Right hindlimb (tissue), 1 donor: ENCODE data around the gene CPNE2.
"Not testable (repeated sequence)": the region's sequence is repeated elsewhere in the genome, so short reads cannot be mapped to it uniquely, and the experiment has no call there.

Source experiments
- DNase-seq: peaks from one replicate; pipeline ENCODE4 v3.0.0-alpha.2; 2018

CPNE2 gene

DNA sequence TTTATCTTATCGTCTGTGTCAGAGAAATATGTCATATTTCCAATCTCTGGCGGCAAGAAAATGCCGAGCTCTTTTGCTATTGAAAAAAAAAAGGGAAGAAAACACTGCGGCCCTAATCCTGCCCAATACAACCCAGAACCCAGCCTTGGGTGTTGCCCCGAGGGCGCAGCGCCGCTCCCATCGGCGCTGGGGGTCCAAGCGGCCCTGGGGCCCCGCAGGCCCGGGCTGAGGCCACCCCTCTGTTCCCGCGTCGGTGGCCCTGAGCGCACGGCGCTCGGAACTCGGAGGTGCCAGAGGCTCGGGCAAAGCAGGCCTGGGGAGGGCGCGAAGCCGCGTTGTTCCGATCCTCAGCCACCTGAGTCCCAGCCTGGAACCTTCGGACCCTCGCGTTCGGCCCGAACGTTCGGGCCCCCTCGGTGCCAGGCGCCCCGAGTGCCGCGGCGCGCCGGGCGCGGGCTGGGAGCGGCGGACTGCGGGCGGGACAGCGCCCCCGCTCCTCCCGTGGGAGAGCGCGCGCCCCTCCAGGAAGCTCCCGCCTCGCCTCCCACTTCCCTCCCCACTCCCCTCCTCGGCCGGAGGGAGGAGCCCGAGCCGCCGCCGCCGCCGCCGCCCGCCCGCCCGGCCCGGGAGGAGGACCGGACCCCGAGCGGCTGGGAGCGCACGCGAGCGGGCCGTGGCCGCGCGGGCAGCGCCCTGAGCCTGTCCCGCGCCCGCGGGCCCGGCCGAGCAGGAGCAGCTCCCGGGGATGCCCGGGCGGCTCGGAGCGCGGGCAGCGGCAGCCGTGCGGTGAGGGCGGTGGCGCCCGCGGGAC, at the start of gene CPNE2:
Gene CPNE2, plus strand, starts transcription at position 609 of the 811 bp plus-strand sequence. CDS start 18,160 bp downstream, outside the sequence.
- peak; percentile 80 for DNase-seq

DNA sequence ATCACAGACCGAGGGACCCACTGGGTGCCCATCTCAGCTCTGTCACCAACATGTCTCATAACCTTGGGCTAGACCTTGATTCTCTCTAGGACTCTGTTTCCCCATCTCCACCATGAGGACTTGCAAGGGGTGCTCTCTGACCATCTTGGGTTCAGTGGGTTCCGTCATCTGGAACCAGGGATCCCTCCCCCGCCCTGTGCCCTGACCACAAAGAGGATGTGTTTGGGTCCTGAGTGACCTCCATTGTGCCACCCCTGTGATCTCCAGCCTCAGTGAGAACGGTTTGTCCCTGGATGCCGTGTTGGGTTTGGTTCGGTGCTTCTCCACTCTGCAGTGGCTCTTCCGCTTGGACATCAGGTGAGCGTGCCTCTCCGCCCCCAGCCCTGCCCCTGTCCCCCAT, 49.1 kb upstream of the CPNE2 start:
- no peak for DNase-seq

DNA sequence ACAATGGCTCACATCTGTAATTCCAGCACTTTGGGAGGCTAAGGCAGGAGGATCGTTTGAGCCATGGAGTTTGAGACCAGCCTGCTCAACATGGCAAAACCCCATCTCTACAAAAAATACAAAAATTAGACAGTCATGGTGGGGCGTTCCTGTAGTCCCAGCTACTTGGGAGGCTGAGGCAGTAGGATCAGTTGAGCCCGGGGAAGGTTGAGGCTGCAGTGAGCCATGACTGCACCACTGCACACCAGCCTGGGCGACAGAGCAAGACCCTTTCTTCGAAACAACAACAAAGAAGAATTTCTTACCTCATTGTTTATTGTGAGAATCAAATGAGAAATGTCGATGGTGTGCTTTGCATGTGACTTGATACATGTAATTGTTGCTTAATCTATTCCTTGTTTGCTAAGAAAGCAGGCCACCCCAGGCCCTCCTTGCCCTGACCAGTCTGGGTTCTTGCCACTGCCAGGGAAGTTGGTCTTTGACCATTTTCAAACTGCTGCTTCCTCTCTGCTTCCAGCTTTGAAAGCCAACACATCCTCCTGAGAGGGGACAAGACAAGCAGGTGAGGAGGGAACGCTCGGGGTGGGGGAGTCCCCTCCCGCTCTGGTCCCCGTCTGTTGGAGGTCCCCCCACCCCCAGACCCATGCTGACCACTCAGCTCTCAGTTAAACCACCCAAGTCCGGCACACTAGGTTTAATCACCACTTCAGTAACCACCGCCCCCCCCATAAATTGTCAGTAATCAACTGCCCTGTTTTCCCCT, 47.3 kb upstream of the CPNE2 start:
- DNase-seq: no peak

DNA sequence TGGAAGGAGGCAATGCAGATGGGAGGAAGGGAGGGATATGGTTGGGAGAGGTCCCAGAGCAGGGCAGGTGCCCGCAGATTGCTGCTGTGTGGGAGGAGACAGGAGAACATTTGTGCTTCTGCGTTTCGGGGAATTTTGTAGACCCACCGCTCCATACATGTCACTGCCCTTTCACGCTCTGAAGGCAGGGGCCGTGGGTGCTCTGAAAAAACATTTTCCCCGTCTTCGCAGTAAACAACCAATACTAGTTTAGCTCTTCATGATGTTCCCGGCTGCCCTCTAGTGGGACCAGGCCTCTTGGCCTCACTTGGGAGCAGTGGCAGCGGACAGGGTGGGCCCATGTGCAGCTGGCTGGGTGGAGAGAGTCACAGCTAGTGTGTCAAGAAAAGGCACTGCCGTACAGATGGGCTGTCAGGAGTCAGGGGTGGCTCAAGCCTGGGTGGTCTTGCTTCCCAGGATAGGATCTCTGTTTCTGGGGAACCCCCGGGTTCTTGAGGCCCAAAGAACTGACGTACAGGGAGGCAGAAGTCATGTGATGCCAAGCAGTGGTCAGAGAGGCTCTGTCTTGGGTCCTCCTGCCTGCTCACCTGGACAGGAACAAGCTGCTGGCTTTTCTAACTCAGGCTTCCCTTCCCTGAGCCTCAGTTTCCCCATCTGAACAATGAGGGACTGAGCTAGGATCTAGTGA, 46.5 kb upstream of the CPNE2 start:
- DNase-seq: peak; percentile 81

DNA sequence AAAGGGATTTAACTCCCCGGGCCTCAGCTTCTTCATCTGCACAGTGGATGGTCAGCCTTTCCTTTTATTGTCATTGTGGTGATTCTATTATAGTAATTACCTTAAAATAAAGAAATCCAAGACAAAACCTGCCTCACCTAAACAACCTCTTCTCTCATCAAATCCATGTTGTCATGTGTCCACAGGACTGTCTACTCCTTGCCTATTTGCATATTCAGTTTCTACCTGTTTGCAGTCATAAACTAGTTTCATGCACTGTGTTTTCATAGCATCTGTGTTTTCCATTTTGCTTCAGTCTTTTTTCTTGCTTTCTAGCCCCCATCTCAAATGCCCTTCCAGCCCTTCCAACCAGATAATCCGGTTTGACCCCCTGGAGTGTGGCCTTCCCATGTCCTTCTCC, 44.3 kb upstream of the CPNE2 start:
- no peak for DNase-seq

DNA sequence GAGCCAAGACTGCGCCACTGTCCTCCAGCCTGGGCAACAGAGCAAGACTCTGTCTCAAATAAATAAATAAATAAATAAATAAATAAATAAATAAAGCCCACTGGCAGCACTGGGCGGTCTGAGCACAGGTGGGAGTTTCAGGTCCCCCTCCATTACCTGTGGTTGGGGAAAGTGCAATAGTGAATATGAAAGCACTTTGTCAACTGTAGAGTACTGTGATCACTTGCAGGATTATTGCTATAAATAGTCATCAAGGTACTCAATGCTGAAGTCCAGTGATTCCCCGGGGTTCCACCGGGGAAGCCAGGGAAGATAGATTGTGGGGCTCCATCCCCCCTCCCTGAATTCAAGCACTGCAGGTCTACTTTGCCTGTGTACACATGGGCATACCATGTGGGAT, 42.7 kb upstream of the CPNE2 start:
- DNase-seq: no peak

DNA sequence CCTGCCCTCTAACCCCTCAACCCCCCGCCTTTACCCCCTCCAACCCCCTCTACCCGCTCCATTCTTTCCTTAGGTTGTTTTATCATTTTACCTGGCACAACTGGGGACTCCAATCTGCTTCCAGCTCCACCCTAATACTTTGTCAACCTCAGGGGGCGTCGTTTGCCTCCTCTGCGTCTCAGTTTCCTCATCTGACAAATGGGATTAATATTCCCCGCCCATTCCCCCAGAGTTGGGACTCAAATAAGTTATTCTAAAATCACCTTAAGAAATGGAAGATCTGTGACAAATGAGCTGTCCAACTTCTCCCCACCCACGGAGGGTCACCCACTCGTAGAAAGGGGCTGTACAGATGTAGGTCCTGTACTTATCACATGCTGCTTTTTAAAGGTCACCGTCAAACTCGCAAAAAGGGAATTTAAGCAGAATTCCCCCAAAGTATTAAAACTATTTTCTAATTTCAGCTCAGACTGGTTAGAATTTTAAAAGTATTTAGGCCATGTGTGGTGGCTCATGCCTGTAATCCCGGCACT, 40.6 kb upstream of the CPNE2 start:
- no peak for DNase-seq

DNA sequence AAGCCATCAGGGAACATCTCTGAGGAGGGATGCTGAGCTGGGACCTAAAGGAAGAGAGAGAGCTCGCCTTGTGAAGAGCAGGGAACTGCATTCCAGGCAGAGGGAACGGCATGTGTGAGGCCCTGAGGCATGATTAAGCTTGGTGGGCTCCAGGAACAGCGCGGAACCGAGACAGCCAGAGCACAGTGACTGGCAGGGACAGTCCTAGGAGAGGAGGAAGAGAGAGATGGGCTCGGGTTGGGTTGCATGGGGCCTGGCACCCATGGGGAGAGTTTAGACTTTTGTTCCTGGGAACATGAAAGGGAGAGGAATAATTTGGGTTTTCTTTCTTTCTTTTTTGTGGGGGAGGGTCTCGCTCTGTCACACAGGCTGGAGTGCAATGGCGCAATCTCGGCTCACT, 39.2 kb upstream of the CPNE2 start:
- DNase-seq: no peak

DNA sequence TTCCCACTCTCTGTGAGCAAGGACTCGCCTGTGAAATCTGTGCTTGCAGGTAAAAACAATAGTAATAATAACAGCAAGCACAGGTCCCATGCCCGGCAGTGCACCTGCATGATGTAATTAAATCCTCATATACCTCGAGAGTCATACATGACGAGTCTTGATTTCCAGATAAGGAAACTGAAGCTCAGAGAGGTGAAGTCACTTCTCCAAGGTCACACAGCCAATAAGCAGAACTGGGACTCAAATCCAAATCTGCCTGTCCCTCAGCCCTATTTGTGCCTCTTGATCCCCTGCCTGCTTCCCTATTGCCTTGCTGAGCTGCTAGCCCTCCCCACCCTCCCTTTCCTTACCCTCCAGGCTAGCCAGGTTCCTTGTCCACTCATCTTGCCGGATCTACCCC, 38.0 kb upstream of the CPNE2 start:
- DNase-seq: no peak

DNA sequence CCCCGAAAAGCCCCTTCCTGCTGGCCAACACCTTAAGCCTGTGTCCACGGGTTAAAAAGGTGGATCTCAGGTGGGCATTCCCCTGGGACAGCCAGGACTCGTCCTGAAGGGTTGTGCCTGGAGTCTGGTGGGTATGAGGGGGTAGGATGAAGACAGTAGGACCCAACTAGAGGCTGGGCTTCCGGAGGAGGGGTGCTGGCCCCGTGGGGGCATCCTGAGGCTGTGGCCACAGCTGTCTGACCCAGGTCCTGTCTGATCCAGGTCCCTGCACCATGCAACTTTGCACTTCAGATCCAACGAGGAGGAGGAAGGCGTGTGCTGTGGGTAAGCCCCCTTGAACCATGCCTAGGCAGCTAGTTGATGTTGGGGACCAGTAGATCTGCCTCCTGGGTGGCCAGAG, 37.6 kb upstream of the CPNE2 start:
- DNase-seq: no peak

DNA sequence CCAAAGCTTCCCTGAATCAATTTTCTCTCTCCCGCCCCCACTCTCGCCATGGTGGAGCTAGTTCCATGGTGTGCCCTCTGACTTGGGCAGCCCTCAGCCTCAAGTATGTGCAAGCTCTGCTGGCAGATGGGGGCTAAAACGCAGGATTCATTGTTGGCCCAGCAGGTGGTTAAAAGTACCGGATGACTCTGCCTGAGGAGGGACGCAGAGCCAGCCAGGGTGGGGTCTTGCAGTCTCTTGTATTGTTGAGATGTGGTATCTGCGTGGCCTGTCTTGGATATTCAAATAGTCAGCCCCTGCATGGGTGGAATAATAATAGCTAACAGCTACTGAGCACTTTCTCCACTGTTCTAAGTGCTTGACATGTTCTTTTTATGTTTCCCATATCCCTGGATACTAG, 36.7 kb upstream of the CPNE2 start:
- no peak for DNase-seq

DNA sequence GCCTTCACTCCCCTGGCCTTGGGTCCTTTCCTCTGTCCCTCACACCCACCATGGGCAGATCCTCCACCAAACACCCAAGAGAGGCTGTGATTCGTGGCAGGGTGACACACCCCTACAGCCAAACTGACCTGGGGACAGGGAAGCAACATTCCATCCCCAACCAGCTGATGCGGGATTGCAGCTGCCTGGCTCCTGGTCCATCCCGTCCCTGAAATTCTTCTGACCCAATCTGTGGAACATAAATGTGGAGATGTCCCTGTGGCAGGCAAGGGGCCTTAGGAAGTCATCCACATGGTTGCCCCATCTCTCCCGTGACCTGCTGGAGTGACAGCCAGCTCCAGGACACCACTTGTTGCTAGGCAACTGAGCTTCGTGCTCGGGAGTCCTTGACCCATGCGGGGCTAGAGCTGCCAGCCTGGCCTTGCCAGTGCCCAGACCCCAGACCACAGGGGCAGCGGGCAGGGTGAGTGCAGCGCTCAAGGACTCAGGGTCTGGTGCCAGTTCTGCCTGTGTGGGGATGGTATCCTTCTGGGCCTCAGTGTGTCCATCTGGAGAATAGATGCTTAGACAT, 34.0 kb upstream of the CPNE2 start:
- no peak for DNase-seq

DNA sequence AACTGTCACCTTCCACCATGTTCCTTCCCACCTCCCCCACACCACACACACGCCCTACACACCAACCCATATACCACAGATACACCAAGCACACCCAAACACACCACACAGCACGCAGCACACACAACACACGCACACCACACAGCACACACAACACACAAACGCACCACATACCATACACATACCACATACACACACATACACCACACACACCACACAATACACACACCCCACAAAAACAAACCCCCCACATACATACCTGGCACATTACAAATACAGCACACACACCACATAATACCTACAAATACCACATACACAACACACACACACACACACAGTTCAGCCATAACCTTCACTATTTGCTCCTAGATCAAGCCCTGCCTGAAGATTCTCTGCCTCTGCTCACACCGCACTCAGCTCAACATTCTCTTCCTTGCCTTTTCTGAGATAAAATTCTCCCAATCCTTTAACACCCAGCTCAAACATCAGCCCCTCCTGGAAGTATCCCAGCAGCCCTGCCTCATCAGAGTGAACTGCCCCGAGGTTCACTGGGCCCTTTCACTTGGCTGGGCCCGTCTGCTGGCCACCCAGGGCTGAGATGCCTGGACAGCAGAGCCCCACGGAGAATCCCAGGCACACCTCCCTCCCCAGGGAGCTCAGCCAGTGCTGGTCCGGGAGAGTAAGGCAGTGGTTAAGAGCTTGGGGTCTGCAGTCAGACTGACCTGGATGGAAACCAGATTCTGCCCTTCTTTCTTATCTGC, 31.9 kb upstream of the CPNE2 start:
- DNase-seq: no peak

DNA sequence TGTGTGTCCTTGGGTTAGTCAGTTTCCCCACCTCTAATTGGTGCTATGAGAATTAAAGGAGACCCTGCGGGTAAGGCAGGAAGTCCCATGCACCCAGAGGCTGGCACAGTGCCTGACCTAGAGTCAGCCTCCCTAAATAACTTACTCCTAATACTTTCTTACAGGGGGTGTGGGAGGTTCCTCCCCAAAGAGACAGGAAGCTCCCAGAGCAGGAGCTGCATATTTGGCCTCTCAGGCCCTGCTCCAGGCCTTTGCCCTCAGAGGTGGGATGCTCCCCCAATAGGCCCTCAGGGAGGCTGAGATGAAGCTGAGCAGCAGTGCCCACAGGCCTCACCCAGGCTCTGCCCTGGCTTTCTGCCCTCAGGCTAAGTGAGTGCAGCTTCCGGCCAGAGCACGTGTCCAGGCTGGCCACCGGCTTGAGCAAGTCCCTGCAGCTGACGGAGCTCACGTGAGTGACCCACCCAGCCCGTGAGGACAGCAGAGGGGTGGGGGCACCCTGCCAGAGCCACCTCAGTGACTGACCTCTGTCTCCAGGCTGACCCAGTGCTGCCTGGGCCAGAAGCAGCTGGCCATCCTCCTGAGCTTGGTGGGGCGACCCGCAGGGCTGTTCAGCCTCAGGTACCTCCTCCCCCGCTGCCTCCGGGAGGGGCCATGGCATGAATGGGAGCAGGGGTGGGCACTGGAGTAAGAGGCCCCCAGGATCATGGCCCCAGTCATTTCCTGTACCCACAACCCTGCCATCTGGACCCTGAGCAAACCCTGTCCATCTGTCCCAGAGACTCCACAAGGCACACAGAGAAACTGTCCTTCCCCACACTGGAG, 31.1 kb upstream of the CPNE2 start:
- DNase-seq: peak; percentile 60

DNA sequence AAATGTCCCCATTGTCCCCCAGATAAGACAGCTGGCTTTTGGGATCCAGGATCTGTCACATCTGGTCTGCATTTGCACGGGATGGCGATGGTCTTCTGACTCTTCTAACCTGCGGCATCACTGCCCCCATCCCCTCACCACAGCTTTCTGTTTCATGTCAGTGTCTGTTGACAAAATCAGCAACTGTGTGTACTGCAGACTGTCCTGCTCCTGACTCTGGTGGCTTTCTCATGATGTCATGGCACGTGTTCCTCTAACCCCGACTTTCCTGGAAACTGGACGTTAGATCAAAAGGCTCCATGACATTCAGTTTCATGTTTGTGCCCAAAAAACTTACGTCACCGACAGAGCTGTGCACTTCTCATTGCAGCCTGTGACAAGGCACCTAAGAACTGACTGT, 30.1 kb upstream of the CPNE2 start:
- no peak for DNase-seq

DNA sequence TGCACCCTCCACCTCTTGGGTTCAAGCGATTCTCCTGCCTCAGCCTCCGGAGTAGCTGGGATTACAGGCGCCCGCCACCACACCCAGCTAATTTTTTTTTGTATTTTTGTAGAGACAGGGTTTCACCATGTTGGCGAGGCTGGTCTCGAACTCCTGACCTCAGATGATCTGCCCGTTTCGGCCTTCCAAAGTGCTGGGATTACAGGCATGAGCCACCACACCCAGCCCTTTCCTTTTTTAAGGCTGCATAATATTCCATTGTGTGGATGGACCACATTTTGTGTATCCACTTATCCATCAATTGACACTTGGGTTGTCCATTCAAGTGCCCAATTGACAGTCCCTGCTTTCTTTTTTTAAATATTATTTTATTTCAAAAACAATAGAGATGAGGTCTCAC, 29.2 kb upstream of the CPNE2 start:
- DNase-seq: not testable (repeated sequence)

DNA sequence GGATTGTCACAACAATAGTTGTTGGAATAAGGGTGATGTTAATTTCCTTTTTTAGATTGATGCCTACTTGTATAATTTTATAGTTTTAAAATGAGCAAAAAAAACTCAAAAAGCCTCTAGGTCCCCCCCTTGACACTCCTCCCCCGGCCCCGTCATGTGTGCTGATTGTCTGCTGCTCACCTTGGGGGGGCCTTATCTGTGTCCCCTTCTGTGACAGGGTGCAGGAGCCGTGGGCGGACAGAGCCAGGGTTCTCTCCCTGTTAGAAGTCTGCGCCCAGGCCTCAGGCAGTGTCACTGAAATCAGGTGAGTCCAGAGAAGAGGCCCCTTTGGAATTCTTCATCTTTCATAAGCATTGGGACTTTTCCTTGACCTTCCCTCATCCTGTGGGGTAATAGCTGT, 27.4 kb upstream of the CPNE2 start:
- DNase-seq: no peak

DNA sequence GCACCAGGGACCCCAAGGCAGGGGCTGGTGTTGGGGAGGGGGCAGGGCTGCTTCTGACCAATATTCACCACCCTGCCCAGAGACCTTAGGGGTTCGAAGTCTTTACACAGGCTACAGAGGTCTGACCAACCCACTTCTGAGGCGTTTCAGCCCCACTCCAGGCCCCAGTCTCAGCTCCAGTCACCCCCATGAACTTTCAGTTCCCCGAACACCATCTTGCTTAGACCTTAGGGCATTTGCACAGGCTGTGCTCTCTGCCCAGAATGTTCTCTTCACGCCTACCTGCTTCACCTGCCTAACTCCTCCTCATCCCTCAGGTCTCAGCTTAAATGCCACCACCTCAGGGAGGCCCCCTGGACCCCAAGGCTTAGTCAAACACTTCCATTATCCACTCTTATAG, 25.8 kb upstream of the CPNE2 start:
- no peak for DNase-seq

DNA sequence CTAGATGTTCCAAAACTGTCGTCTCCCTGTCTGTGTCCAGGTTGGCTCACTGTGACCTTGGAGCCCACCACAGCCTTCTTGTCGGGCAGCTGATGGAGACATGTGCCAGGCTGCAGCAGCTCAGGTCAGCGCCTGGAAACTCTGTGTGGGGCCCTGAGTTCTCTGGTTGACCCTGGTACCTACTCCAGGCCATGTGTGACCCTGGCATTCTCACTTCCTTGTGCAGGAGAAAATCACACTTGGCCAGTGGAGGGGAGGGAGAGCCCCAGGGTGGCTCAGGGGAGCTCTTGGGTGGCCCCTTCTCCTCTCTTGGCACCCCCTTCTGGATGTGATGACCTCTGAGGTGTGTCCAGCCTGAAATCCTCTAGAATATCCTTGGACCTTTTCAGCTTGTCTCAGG, 25.0 kb upstream of the CPNE2 start:
- no peak for DNase-seq

DNA sequence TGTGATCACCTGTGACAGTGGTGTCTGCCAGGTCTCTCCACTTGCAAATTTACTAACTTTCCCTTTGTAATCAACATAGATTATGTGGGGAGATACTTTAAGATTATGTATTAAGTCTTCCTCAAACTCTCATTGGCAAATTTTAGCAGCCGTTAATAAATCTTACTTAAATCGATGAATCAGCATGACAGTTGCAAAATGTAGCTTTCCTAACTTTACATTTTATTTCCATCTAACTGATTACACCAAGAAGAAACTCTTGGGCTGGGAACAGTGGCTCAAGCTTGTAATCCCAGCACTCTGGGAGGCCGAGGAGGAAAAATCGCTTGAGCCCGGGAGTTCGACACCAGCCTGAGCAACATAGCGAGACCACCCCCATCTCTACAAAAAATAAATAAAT, 23.3 kb upstream of the CPNE2 start:
- no peak for DNase-seq

DNA sequence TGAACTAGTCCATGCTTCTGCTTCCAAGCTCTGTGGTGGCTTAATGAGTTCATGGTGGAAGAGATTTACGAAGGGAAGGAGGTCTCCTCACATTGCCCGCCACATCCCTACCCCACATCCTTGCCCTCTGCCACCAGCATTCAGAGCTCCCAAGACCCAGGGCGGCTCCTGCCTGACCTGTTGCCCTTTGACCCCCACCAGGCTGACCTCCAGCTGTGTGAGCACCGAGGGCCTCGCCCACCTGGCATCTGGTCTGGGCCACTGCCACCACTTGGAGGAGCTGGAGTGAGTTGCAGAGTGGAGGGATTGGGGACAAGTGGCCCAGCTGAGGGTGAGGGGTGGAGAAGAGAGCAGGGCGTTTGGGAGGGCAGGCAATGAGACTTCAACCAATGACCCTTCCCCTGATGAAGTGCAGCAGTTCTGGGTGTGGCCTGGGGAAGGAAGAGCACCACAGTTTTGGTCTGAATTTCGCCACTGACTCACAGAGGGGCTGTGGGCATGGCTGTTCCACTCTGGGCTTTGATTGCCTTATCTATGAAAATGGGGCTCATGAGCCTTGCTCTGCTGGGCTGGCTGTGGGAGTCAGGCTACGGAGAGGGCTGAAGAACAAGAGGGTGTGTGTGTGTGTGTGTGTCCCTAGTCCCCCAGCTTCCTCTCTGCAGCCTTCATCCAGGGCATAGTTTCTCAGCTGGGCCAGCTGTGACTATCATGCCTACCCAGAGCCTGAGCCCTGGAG, 22.6 kb upstream of the CPNE2 start:
- DNase-seq: no peak
